ENCODE data around the gene TMEM63B.
"Not testable (repeated sequence)": the region's sequence is repeated elsewhere in the genome, so short reads cannot be mapped to it uniquely, and the experiment has no call there.

DNA sequence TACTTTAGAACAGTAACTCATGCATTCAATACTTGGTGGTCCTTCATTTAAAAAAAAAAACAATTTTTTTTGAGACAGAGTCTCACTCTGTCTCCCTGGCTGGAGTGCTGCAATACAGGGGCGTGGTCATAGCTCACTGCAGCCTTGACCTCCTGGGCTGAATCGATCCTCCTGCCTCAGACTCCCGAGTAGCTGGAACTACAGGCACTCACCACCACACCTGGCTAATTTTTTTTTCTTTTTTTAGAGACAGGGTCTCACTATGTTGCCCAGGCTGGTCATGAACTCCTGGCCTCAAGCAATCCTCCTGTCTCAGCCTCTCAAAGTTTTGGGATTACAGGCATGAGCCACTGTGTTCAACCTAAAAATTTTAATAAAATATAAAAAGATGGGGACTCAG, 17.2 kb downstream of the TMEM63B start:
- not testable (repeated sequence) for TF ChIP-seq CTCF, POLR2AphosphoS5 (IDR thresholded peaks at IDR 0.05)
